ENCODE measurements around the gene LAMC2.

- TF ChIP-seq CTCF (conservative IDR thresholded peaks at IDR 0.05; ENCODE audit: low read length) (no peak), EZH2phosphoT487 (IDR thresholded peaks at IDR 0.05; ENCODE audit: borderline replicate concordance) (no peak)
These were observed 61.0 kb downstream of the LAMC2 start for GRCh38 chr1:183247066-183247465.

All from Loucy (cell line).